GM19238 (cell line): ENCODE data around the gene TFPI2.

Experiments used
- DNase-seq: peaks from one replicate; pipeline ENCODE4 v3.0.0; 2011; ENCODE audit warnings: low spot score; ENCODE audit not compliant: insufficient read length

TFPI2 gene

GRCh38 chr7:93858857-93859256 lies 31.7 kb downstream of the TFPI2 start:
- DNase-seq = no peak

- no peak for DNase-seq
These were observed 34.2 kb downstream of the TFPI2 start for GRCh38 chr7:93856323-93856722.

- no peak for DNase-seq
These were observed 34.8 kb downstream of the TFPI2 start for GRCh38 chr7:93855797-93856196.

GRCh38 chr7:93854480-93854879 lies 36.1 kb downstream of the TFPI2 start:
- DNase-seq = no peak

- no peak for DNase-seq
These were observed 39.0 kb downstream of the TFPI2 start for GRCh38 chr7:93851536-93851935.

- DNase-seq = no peak
These were observed 47.3 kb downstream of the TFPI2 start for GRCh38 chr7:93843260-93843659.

GRCh38 chr7:93838966-93839365 lies 51.6 kb downstream of the TFPI2 start:
- DNase-seq = no peak

- no peak for DNase-seq
These were observed 53.3 kb downstream of the TFPI2 start for GRCh38 chr7:93837245-93837644.

- DNase-seq = no peak
These were observed 54.4 kb downstream of the TFPI2 start for GRCh38 chr7:93836116-93836515.

- DNase-seq = no peak
These were observed 54.9 kb downstream of the TFPI2 start for GRCh38 chr7:93835702-93836101.
